Measurements from ENCODE around the gene RAD51AP1.

The RAD51AP1 gene

GRCh38 chr12:4579305-4580102 lies 40.8 kb downstream of the RAD51AP1 start:
- H4K8ac ChIP-seq (ENCODE audit: low read depth, low read length), result no peak overlapping the region
- no peak overlapping the region for H3K9ac ChIP-seq (ENCODE audit: low read length)
- peak; percentile 46 for DNase-seq
- no peak overlapping the region for H3K18ac ChIP-seq (ENCODE audit: low read length)
- no peaks in the 10 kb centered on the region for H3K4me1 ChIP-seq (ENCODE audit: control insufficient read depth, low read depth, low read length)
- no peak overlapping the region for H3K23ac ChIP-seq (ENCODE audit: low read length)
- H2BK120ac ChIP-seq (ENCODE audit: low read depth, low read length), result no peak overlapping the region
- H2BK5ac ChIP-seq (ENCODE audit: low read length), result no peak overlapping the region
- H3K56ac ChIP-seq (ENCODE audit: low read length), result no peak overlapping the region
- no peak overlapping the region for H2AK5ac ChIP-seq (ENCODE audit: low read length)
- H3K36me3 ChIP-seq (ENCODE audit: control insufficient read depth, insufficient read depth, low read length), result no peaks in the 10 kb centered on the region
- no peaks in the 10 kb centered on the region for H3K79me1 ChIP-seq (ENCODE audit: low read length)
- no peak overlapping the region for H3K4me2 ChIP-seq (ENCODE audit: low read length)
- no peak overlapping the region for H4K5ac ChIP-seq (ENCODE audit: low read length)
- H3K79me2 ChIP-seq (ENCODE audit: control insufficient read depth, insufficient read depth, low read length), result no peaks in the 10 kb centered on the region
- no peaks in the 10 kb centered on the region for H3K27me3 ChIP-seq (ENCODE audit: insufficient read depth, low read length, poor library complexity)
- H2BK15ac ChIP-seq (replicated peaks; ENCODE audit: low read depth), result no peak overlapping the region
- no CpG with 5 or more reads among the region's 8 CpGs for WGBS (ENCODE audit: extremely low coverage, insufficient coverage, low lambda C conversion rate)
- H3K27ac ChIP-seq (ENCODE audit: low read depth, low read length), result no peak overlapping the region
- H3K4me3 ChIP-seq (ENCODE audit: low read length), result no peak overlapping the region
- H3K4ac ChIP-seq (ENCODE audit: low read depth, low read length), result no peak overlapping the region

GRCh38 chr12:4580281-4580688 lies 41.6 kb downstream of the RAD51AP1 start:
- Histone ChIP-seq H3K27ac (ENCODE audit: low read depth, low read length) (no peak overlapping the region), H3K27me3 (ENCODE audit: insufficient read depth, low read length, poor library complexity) (no peaks in the 10 kb centered on the region), H3K9ac (ENCODE audit: low read length) (no peak overlapping the region), H3K79me2 (ENCODE audit: control insufficient read depth, insufficient read depth, low read length) (no peaks in the 10 kb centered on the region), H4K5ac (ENCODE audit: low read length) (no peak overlapping the region), H3K4me1 (ENCODE audit: control insufficient read depth, low read depth, low read length) (no peaks in the 10 kb centered on the region), H3K36me3 (ENCODE audit: control insufficient read depth, insufficient read depth, low read length) (no peaks in the 10 kb centered on the region), H3K18ac (ENCODE audit: low read length) (no peak overlapping the region), H3K23ac (ENCODE audit: low read length) (no peak overlapping the region), H3K4me3 (ENCODE audit: low read length) (no peak overlapping the region), H2BK120ac (ENCODE audit: low read depth, low read length) (no peak overlapping the region), H2AK5ac (ENCODE audit: low read length) (no peak overlapping the region), H3K79me1 (ENCODE audit: low read length) (no peaks in the 10 kb centered on the region), H2BK5ac (ENCODE audit: low read length) (no peak overlapping the region), H3K4me2 (ENCODE audit: low read length) (no peak overlapping the region), H3K56ac (ENCODE audit: low read length) (no peak overlapping the region), H4K8ac (ENCODE audit: low read depth, low read length) (no peak overlapping the region), H2BK15ac (replicated peaks; ENCODE audit: low read depth) (no peak overlapping the region), H3K4ac (ENCODE audit: low read depth, low read length) (no peak overlapping the region)
- WGBS (ENCODE audit: extremely low coverage, insufficient coverage, low lambda C conversion rate), result no CpG with 5 or more reads among the region's 3 CpGs
- no peak for DNase-seq

- Histone ChIP-seq H2BK15ac (replicated peaks; ENCODE audit: low read depth) (no peak overlapping the region), H3K18ac (ENCODE audit: low read length) (no peak overlapping the region), H2BK5ac (ENCODE audit: low read length) (no peak overlapping the region), H3K4me2 (ENCODE audit: low read length) (no peak overlapping the region), H2BK120ac (ENCODE audit: low read depth, low read length) (no peak overlapping the region), H3K4ac (ENCODE audit: low read depth, low read length) (no peak overlapping the region), H3K4me3 (ENCODE audit: low read length) (no peak overlapping the region), H3K9ac (ENCODE audit: low read length) (no peak overlapping the region), H3K36me3 (ENCODE audit: control insufficient read depth, insufficient read depth, low read length) (no peaks in the 10 kb centered on the region), H4K5ac (ENCODE audit: low read length) (no peak overlapping the region), H3K79me2 (ENCODE audit: control insufficient read depth, insufficient read depth, low read length) (no peaks in the 10 kb centered on the region), H3K27ac (ENCODE audit: low read depth, low read length) (no peak overlapping the region), H3K56ac (ENCODE audit: low read length) (no peak overlapping the region), H3K79me1 (ENCODE audit: low read length) (no peaks in the 10 kb centered on the region), H3K4me1 (ENCODE audit: control insufficient read depth, low read depth, low read length) (no peaks in the 10 kb centered on the region), H4K8ac (ENCODE audit: low read depth, low read length) (no peak overlapping the region), H3K27me3 (ENCODE audit: insufficient read depth, low read length, poor library complexity) (no peaks in the 10 kb centered on the region), H3K23ac (ENCODE audit: low read length) (no peak overlapping the region), H2AK5ac (ENCODE audit: low read length) (no peak overlapping the region)
- no CpG with 5 or more reads among the region's 6 CpGs for WGBS (ENCODE audit: extremely low coverage, insufficient coverage, low lambda C conversion rate)
- no peak for DNase-seq
These were observed 45.6 kb downstream of the RAD51AP1 start for GRCh38 chr12:4584281-4584680.

- no peak overlapping the region for H3K4ac ChIP-seq (ENCODE audit: low read depth, low read length)
- no CpG with 5 or more reads among the region's 7 CpGs for WGBS (ENCODE audit: extremely low coverage, insufficient coverage, low lambda C conversion rate)
- no peaks in the 10 kb centered on the region for H3K79me1 ChIP-seq (ENCODE audit: low read length)
- H4K8ac ChIP-seq (ENCODE audit: low read depth, low read length), result no peak overlapping the region
- H3K23ac ChIP-seq (ENCODE audit: low read length), result no peak overlapping the region
- no peaks in the 10 kb centered on the region for H3K79me2 ChIP-seq (ENCODE audit: control insufficient read depth, insufficient read depth, low read length)
- H3K18ac ChIP-seq (ENCODE audit: low read length), result no peak overlapping the region
- no peak overlapping the region for H3K4me3 ChIP-seq (ENCODE audit: low read length)
- H2BK120ac ChIP-seq (ENCODE audit: low read depth, low read length), result no peak overlapping the region
- peak; percentile 27 for DNase-seq
- H3K4me1 ChIP-seq (ENCODE audit: control insufficient read depth, low read depth, low read length), result no peaks in the 10 kb centered on the region
- no peaks in the 10 kb centered on the region for H3K27me3 ChIP-seq (ENCODE audit: insufficient read depth, low read length, poor library complexity)
- no peak overlapping the region for H4K5ac ChIP-seq (ENCODE audit: low read length)
- no peak overlapping the region for H3K27ac ChIP-seq (ENCODE audit: low read depth, low read length)
- no peak overlapping the region for H2BK15ac ChIP-seq (replicated peaks; ENCODE audit: low read depth)
- no peaks in the 10 kb centered on the region for H3K36me3 ChIP-seq (ENCODE audit: control insufficient read depth, insufficient read depth, low read length)
- no peak overlapping the region for H2BK5ac ChIP-seq (ENCODE audit: low read length)
- H3K4me2 ChIP-seq (ENCODE audit: low read length), result no peak overlapping the region
- no peak overlapping the region for H2AK5ac ChIP-seq (ENCODE audit: low read length)
- no peak overlapping the region for H3K56ac ChIP-seq (ENCODE audit: low read length)
- H3K9ac ChIP-seq (ENCODE audit: low read length), result no peak overlapping the region
These were observed 46.2 kb downstream of the RAD51AP1 start for GRCh38 chr12:4584896-4585295.

- no peak overlapping the region for H2BK120ac ChIP-seq (ENCODE audit: low read depth, low read length)
- H3K4me2 ChIP-seq (ENCODE audit: low read length), result no peak overlapping the region
- H3K79me1 ChIP-seq (ENCODE audit: low read length), result no peaks in the 10 kb centered on the region
- no peak overlapping the region for H3K56ac ChIP-seq (ENCODE audit: low read length)
- H3K23ac ChIP-seq (ENCODE audit: low read length), result no peak overlapping the region
- no peaks in the 10 kb centered on the region for H3K36me3 ChIP-seq (ENCODE audit: control insufficient read depth, insufficient read depth, low read length)
- H4K5ac ChIP-seq (ENCODE audit: low read length), result no peak overlapping the region
- no peaks in the 10 kb centered on the region for H3K27me3 ChIP-seq (ENCODE audit: insufficient read depth, low read length, poor library complexity)
- H3K9ac ChIP-seq (ENCODE audit: low read length), result no peak overlapping the region
- no peak for DNase-seq
- H3K27ac ChIP-seq (ENCODE audit: low read depth, low read length), result no peak overlapping the region
- no peak overlapping the region for H3K4me3 ChIP-seq (ENCODE audit: low read length)
- no peak overlapping the region for H2AK5ac ChIP-seq (ENCODE audit: low read length)
- no peak overlapping the region for H4K8ac ChIP-seq (ENCODE audit: low read depth, low read length)
- H3K79me2 ChIP-seq (ENCODE audit: control insufficient read depth, insufficient read depth, low read length), result no peaks in the 10 kb centered on the region
- no peak overlapping the region for H2BK5ac ChIP-seq (ENCODE audit: low read length)
- WGBS (ENCODE audit: extremely low coverage, insufficient coverage, low lambda C conversion rate), result no CpG with 5 or more reads among the region's 5 CpGs
- no peak overlapping the region for H3K18ac ChIP-seq (ENCODE audit: low read length)
- H3K4ac ChIP-seq (ENCODE audit: low read depth, low read length), result no peak overlapping the region
- H3K4me1 ChIP-seq (ENCODE audit: control insufficient read depth, low read depth, low read length), result no peaks in the 10 kb centered on the region
- no peak overlapping the region for H2BK15ac ChIP-seq (replicated peaks; ENCODE audit: low read depth)
These were observed 47.8 kb downstream of the RAD51AP1 start for GRCh38 chr12:4586500-4586899.

- Histone ChIP-seq H3K56ac (ENCODE audit: low read length) (no peak overlapping the region), H3K27ac (ENCODE audit: low read depth, low read length) (no peak overlapping the region), H4K5ac (ENCODE audit: low read length) (no peak overlapping the region), H2BK120ac (ENCODE audit: low read depth, low read length) (no peak overlapping the region), H2AK5ac (ENCODE audit: low read length) (no peak overlapping the region), H3K4me2 (ENCODE audit: low read length) (no peak overlapping the region), H3K9ac (ENCODE audit: low read length) (no peak overlapping the region), H3K36me3 (ENCODE audit: control insufficient read depth, insufficient read depth, low read length) (no peaks in the 10 kb centered on the region), H3K79me2 (ENCODE audit: control insufficient read depth, insufficient read depth, low read length) (no peaks in the 10 kb centered on the region), H2BK5ac (ENCODE audit: low read length) (no peak overlapping the region), H3K23ac (ENCODE audit: low read length) (no peak overlapping the region), H3K27me3 (ENCODE audit: insufficient read depth, low read length, poor library complexity) (no peaks in the 10 kb centered on the region), H3K4me1 (ENCODE audit: control insufficient read depth, low read depth, low read length) (no peaks in the 10 kb centered on the region), H3K4ac (ENCODE audit: low read depth, low read length) (no peak overlapping the region), H3K4me3 (ENCODE audit: low read length) (no peak overlapping the region), H4K8ac (ENCODE audit: low read depth, low read length) (no peak overlapping the region), H2BK15ac (replicated peaks; ENCODE audit: low read depth) (no peak overlapping the region), H3K18ac (ENCODE audit: low read length) (no peak overlapping the region), H3K79me1 (ENCODE audit: low read length) (no peaks in the 10 kb centered on the region)
- no CpG with 5 or more reads among the region's 9 CpGs for WGBS (ENCODE audit: extremely low coverage, insufficient coverage, low lambda C conversion rate)
- peak; percentile 57 for DNase-seq
These were observed 48.4 kb downstream of the RAD51AP1 start for GRCh38 chr12:4587108-4587507.

Measured in mesendoderm (in vitro differentiated cells).